K562 (cell line): ENCODE results near the gene NCAM2. TPM values are rescaled to one million over a fixed set of nuclear protein-coding genes. Genes with fewer than 3 reads are reported as not detected.

Source experiments
- ATAC-seq: fragments of 200-7000 bp; cut with Tn5 transposase; 3 replicates; pipeline ENCODE4 v1.9.1; 2020; ENCODE audit warnings: moderate library complexity
- BruUV-seq: library from RNA; stranded (reverse); fragments of 400-500 nt; replicated peaks from 2 replicates; lab custom pipeline; 2021; lab: Mats Ljungman, UMichigan
- CTCF ChIA-PET: fragments of 300-600 bp; formaldehyde crosslinking; extraction: SDS; loops from one replicate; lab custom pipeline; 2021; ENCODE audit warnings: low intra/inter-chr PET ratio; lab: Yijun Ruan, JAX
- POLR2A ChIA-PET: fragments of 300-600, 350-650 bp; sonication (Branson Sonifier 250); formaldehyde crosslinking; extraction: SDS; loops from one replicate; lab custom pipeline; 2021; ENCODE audit warnings: antibody characterized with exemption, inconsistent platforms; lab: Yijun Ruan, JAX
- DNase-seq, 4 experiments: peaks; one replicate each; pipeline versions ENCODE4 v3.0.0 to v3.0.0-alpha.2; 2011 to 2018; ENCODE audit warnings: low spot score in 3 of 4, mixed read lengths in 3 of 4; ENCODE audit errors: extremely low read depth in 1 of 4
- FAIRE-seq: peaks from 2 replicates; lab custom pipeline; 2011; peaks lifted over from hg19 to GRCh38; lab: Jason Lieb, UNC
- H2AFZ ChIP-seq: 2 replicates; pipeline ENCODE4 v1.6.0; 2011; ENCODE audit warnings: low read depth, low read length, control low read depth, inconsistent platforms
- H3K27ac ChIP-seq: fragments of 200-600 bp; 3 replicates; pipeline ENCODE4 v1.8.0; 2011; ENCODE audit warnings: low read depth, mild to moderate bottlenecking, control low read depth, inconsistent platforms, low read length, moderate library complexity, mixed read lengths; ENCODE audit errors: extremely low read depth
- H3K27me3 ChIP-seq, 2 experiments: fragments of 300-600 bp in 1 of 2; 2 replicates in 1 of 2; 3 replicates in 1 of 2; pipeline versions ENCODE4 v1.6.0 to v1.8.0; 2011; ENCODE audit warnings: inconsistent platforms in 2 of 2, low read length in 2 of 2, mild to moderate bottlenecking in 1 of 2, mixed read lengths in 1 of 2, moderate library complexity in 1 of 2; ENCODE audit not compliant: control insufficient read depth in 2 of 2, insufficient read depth in 2 of 2
- H3K36me3 ChIP-seq: fragments of 300-600 bp; 3 replicates; pipeline ENCODE4 v1.8.0; 2011; ENCODE audit warnings: mild to moderate bottlenecking, low read length, inconsistent platforms; ENCODE audit not compliant: control insufficient read depth, insufficient read depth
- H3K4me1 ChIP-seq, 2 experiments: fragments of 200-600 bp in 1 of 2; replicated peaks in 1 of 2; 2 replicates in 1 of 2; 3 replicates in 1 of 2; pipeline versions ENCODE4 v1.5.1 to v1.8.0; 2011; ENCODE audit warnings: inconsistent platforms in 2 of 2, low read length in 2 of 2, mild to moderate bottlenecking in 1 of 2, mixed read lengths in 1 of 2, moderate library complexity in 1 of 2; ENCODE audit not compliant: control insufficient read depth in 2 of 2, insufficient read depth in 2 of 2
- H3K4me2 ChIP-seq: 2 replicates; pipeline ENCODE4 v1.6.1; 2011; ENCODE audit warnings: low read length, control low read depth, inconsistent platforms, mixed read lengths; ENCODE audit not compliant: insufficient read depth
- H3K4me3 ChIP-seq: fragments of 200-600 bp; sonication (generic), shearing (Covaris generic); 2 replicates; pipeline ENCODE4 v1.5.1; 2016; ENCODE audit warnings: control low read depth, inconsistent platforms
- H3K79me2 ChIP-seq: fragments of 200-600 bp; 3 replicates; pipeline ENCODE4 v1.8.0; 2011; ENCODE audit warnings: low read length, inconsistent platforms; ENCODE audit not compliant: control insufficient read depth, insufficient read depth
- H3K9ac ChIP-seq, 2 experiments: 2 replicates each; pipeline versions ENCODE4 v1.6.0 to v1.6.1; 2011; ENCODE audit warnings: low read depth in 2 of 2, low read length in 2 of 2, control low read depth in 1 of 2, inconsistent platforms in 1 of 2, mild to moderate bottlenecking in 1 of 2, mixed read lengths in 1 of 2; ENCODE audit not compliant: insufficient read depth in 1 of 2
- H3K9me1 ChIP-seq: one replicate; pipeline ENCODE4 v1.6.0; 2011; ENCODE audit warnings: inconsistent platforms, mild to moderate bottlenecking, low read length, moderate library complexity; ENCODE audit not compliant: control insufficient read depth, insufficient read depth
- H3K9me3 ChIP-seq: replicated peaks from 2 replicates; pipeline ENCODE4 v1.5.1; 2011; ENCODE audit warnings: low read depth, low read length, inconsistent platforms; ENCODE audit not compliant: control insufficient read depth, insufficient read depth
- H4K20me1 ChIP-seq: replicated peaks from 2 replicates; pipeline ENCODE4 v1.6.1; 2011; ENCODE audit warnings: low read length, inconsistent platforms, mixed read lengths; ENCODE audit not compliant: control insufficient read depth, insufficient read depth
- ADNP ChIP-seq: fragments of 200-800 bp; sonication (Bioruptor generic); IDR thresholded peaks from 2 replicates; pipeline ENCODE4 v1.6.1; 2016; ENCODE audit warnings: missing genetic modification characterization, missing compliant biosample characterization
- C11orf30 ChIP-seq: fragments of 450-650 bp; IDR thresholded peaks from 2 replicates; pipeline ENCODE4 v1.6.1; 2016; ENCODE audit warnings: low read depth, mild to moderate bottlenecking
- ELF1 ChIP-seq: fragments of 200-800 bp; sonication (Bioruptor generic); IDR thresholded peaks from 2 replicates; pipeline ENCODE4 v1.6.1; 2016; ENCODE audit warnings: missing genetic modification characterization, missing compliant biosample characterization
- GTF2E2 ChIP-seq: fragments of 200-800 bp; sonication (Bioruptor generic); IDR thresholded peaks from 2 replicates; pipeline ENCODE4 v1.6.1; 2016; ENCODE audit warnings: missing genetic modification characterization, missing compliant biosample characterization
- ID3 ChIP-seq, 2 experiments: fragments of 250-450 bp in 1 of 2; fragments of 450-650 bp in 1 of 2; sonication (Bioruptor Pico) in 1 of 2; IDR thresholded peaks; 2 replicates each; pipeline versions ENCODE4 v1.6.1 to v1.8.0; 2016 to 2021; ENCODE audit warnings: mild to moderate bottlenecking in 2 of 2, moderate library complexity in 2 of 2, missing compliant biosample characterization in 1 of 2, missing genetic modification characterization in 1 of 2
- MAX ChIP-seq: sonication (generic); formaldehyde crosslinking; IDR thresholded peaks from 2 replicates; pipeline ENCODE4 v1.9.0; 2022; ENCODE audit warnings: mild to moderate bottlenecking, missing genetic modification reagents
- PHF20 ChIP-seq: fragments of 450-650 bp; IDR thresholded peaks from 2 replicates; pipeline ENCODE4 v1.6.1; 2018; ENCODE audit not compliant: partially characterized antibody
- PRDM10 ChIP-seq: fragments of 450-650 bp; IDR thresholded peaks from 2 replicates; pipeline ENCODE4 v1.6.1; 2018; ENCODE audit not compliant: partially characterized antibody
- RBM22 ChIP-seq: fragments of 200-400 bp; formaldehyde crosslinking; IDR thresholded peaks from 2 replicates; pipeline ENCODE4 v1.6.1; 2018; ENCODE audit warnings: low read length, low read depth; ENCODE audit not compliant: poor library complexity, severe bottlenecking
- SP2 ChIP-seq: IDR thresholded peaks from 2 replicates; pipeline ENCODE4 v1.6.1; 2011; ENCODE audit warnings: mild to moderate bottlenecking, low read depth, low read length, moderate library complexity; ENCODE audit not compliant: poor library complexity, severe bottlenecking; ENCODE audit errors: extremely low read depth
- ZBTB1 ChIP-seq: sonication (generic); formaldehyde crosslinking; IDR thresholded peaks from 2 replicates; pipeline ENCODE4 v1.8.1; 2023; ENCODE audit warnings: missing genetic modification reagents, low read depth, mild to moderate bottlenecking, borderline replicate concordance
- ZNF121 ChIP-seq: sonication (generic); formaldehyde crosslinking; conservative IDR thresholded peaks from 2 replicates; pipeline ENCODE4 v1.8.0; 2022; ENCODE audit warnings: missing genetic modification reagents
- ZNF263 ChIP-seq: sonication (generic); formaldehyde crosslinking; IDR thresholded peaks from 2 replicates; pipeline ENCODE4 v1.8.0; 2022; ENCODE audit warnings: mild to moderate bottlenecking, missing genetic modification reagents, borderline replicate concordance
- ZNF583 ChIP-seq: fragments of 250-450 bp; sonication (Bioruptor Pico); IDR thresholded peaks from 2 replicates; pipeline ENCODE4 v1.4.0; 2020
- WGBS: fragments of 100-300 bp; shearing (Covaris generic); methylation state at CpG from one replicate; pipeline ENCODE4 v1.1.6; 2016; ENCODE audit warnings: low coverage, mixed read lengths; ENCODE audit not compliant: insufficient coverage; ENCODE audit errors: missing lambda C conversion rate; 5-methylcytosine and 5-hydroxymethylcytosine counted together
- in situ Hi-C: fragments of 300-500 bp; cut with MboI; formaldehyde crosslinking; loops from 4 replicates; pipeline ENCODE4 v1.15.0; 2018; ENCODE audit warnings: inconsistent platforms, mixed read lengths
- intact Hi-C: fragments of 100-400 bp; cut with micrococcal nuclease; formaldehyde crosslinking; loops from 2 replicates; pipeline ENCODE4 v1.14.2; 2022
- polyA plus RNA-seq, 8 experiments: library from polyadenylated mRNA; depleted of rRNA in 4 of 8; stranded (reverse) in 5 of 8; unstranded in 3 of 8; fragments of >200 nt; fragmentation: Nextera tagmentation in 2 of 8; fragmentation: Illumina TruSeq in 1 of 8; extraction: Ambion mirVana in 2 of 8; extraction: Trizol in 1 of 8; gene quantifications; 2 replicates each; pipeline versions ENCODE4 v1.2.1 to v1.2.3, GENCODE V29; 2011 to 2014; ENCODE audit warnings: inconsistent platforms in 1 of 8, missing spikeins in 1 of 8
- total RNA-seq, 7 experiments: library from RNA; depleted of rRNA in 6 of 7; stranded (reverse); fragments of >200 nt in 6 of 7; fragmentation: Illumina TruSeq in 2 of 7; extraction: Trizol in 2 of 7; gene quantifications; 2 replicates each; pipeline versions ENCODE4 v1.2.1 to v1.2.3, GENCODE V29; 2011 to 2021; ENCODE audit warnings: low replicate concordance in 1 of 7

The NCAM2 gene
- total and polyA plus RNA-seq, 9 of the 15 experiments (the other 6 are each of a cell fraction or from before 2014, with no cell fraction given): 14.0 to 58.2 (median 27.8) TPM

GRCh38 chr21:21230672-21231071 lies 232.5 kb downstream of the NCAM2 start:
- intact Hi-C loops: loop anchor here (5.0 kb wide), 1 partner anchor 412 kb away; no protein-coding TSS in a partner anchor
- Histone ChIP-seq H3K9me3 (no peaks in the 10 kb centered on the region), H2AFZ (no peak overlapping the region), H3K9ac (no peak overlapping the region), H3K79me2 (peaks cover 17% of the 10 kb centered on the region; the same call in 1 of the 3 replicates), H3K4me1 (0 out of 5 replicates have a peak, but pooled peaks cover 0 to 2% of the 10 kb centered on the region in 2 experiments), H3K27ac (no peak overlapping the region), H3K27me3 (no peaks in the 10 kb centered on the region), H3K36me3 (no peaks in the 10 kb centered on the region), H4K20me1 (no peaks in the 10 kb centered on the region), H3K4me3 (no peak overlapping the region), H3K9me1 (no peaks in the 10 kb centered on the region), H3K4me2 (no peak overlapping the region)
- FAIRE-seq: no peak
- ATAC-seq: 0 out of 3 replicates have a peak, but pooled peaks have one; percentile 25
- ChIA-PET CTCF (interaction anchor here (0.6 kb wide), 1 partner anchor 33 kb away, joined by 3 read pairs; no protein-coding TSS in a partner anchor), POLR2A (no interaction called here)
- peak in 2 of 4 experiments; percentile 13 to 30 for DNase-seq
- no TSS peak for BruUV-seq
- WGBS: 74% methylated on average over 3 of the region's 3 CpGs
- in situ Hi-C loops: no loop called here
- TF ChIP-seq GTF2E2 (tag): no peak
- TF ChIP-seq ZBTB1: no peak
- no peak for TF ChIP-seq ZNF583 (CRISPR knock-in tag)
- TF ChIP-seq ADNP (tag): no peak
- TF ChIP-seq PHF20: no peak
- no peak for TF ChIP-seq ID3 (CRISPR knock-in tag; IDR thresholded peaks at IDR 0.05)
- TF ChIP-seq ID3 (tag; IDR thresholded peaks at IDR 0.05): no peak
- no peak for TF ChIP-seq SP2
- TF ChIP-seq RBM22: no peak
- TF ChIP-seq ZNF121 (CRISPR knock-in tag): no peak
- no peak for TF ChIP-seq ELF1
- TF ChIP-seq MAX: no peak
- TF ChIP-seq C11orf30: no peak
- no peak for TF ChIP-seq ZNF263 (CRISPR knock-in tag)
- no peak for TF ChIP-seq PRDM10
